ENCODE data around the gene IRF3. TPM values are rescaled to one million over a fixed set of nuclear protein-coding genes. Genes with fewer than 3 reads are reported as not detected.

The IRF3 gene
- total and polyA plus RNA-seq, 10 of the 15 experiments (the other 5 are each of a cell fraction or from before 2014, with no cell fraction given): 5.5 to 110 (median 63.4) TPM

- WGBS (ENCODE audit: insufficient coverage, insufficient replicate concordance, low lambda C conversion rate, missing lambda C conversion rate): 60% methylated on average over 20 of the region's 20 CpGs
- ATAC-seq (no peak), FAIRE-seq (no peak), DNase-seq (ENCODE audit: low read depth, low spot score) (no peak)
- no peaks in the 10 kb centered on the region for H3K4me1 ChIP-seq (ENCODE audit: control insufficient read depth, insufficient read depth, low read length)
- H3K79me2 ChIP-seq (ENCODE audit: control insufficient read depth, insufficient read depth, low read length): no peaks in the 10 kb centered on the region
- TF ChIP-seq YY1 (IDR thresholded peaks at IDR 0.05; ENCODE audit: low read depth, low read length): peak; percentile 23; the same call in 1 of the 2 replicates
- TF ChIP-seq WRNIP1 (IDR thresholded peaks at IDR 0.05; ENCODE audit: borderline replicate concordance, low read depth, low read length): no peak
- TF ChIP-seq HDAC2 (IDR thresholded peaks at IDR 0.05): no peak
- ChIA-PET RAD21 (ENCODE audit: unreplicated experiment) (no interaction called here), CTCF (no interaction called here), POLR2A (no interaction called here), SMC1A (ENCODE audit: uncharacterized antibody, unreplicated experiment) (no interaction called here)
- BruUV-seq (replicated peaks): no TSS peak
- H2AFZ ChIP-seq (ENCODE audit: control insufficient read depth, low read depth, low read length): no peak overlapping the region
- intact Hi-C loops (cut with micrococcal nuclease; ENCODE audit: unreplicated experiment): no loop called here
- H3K9me3 ChIP-seq (replicated peaks; ENCODE audit: control insufficient read depth, insufficient read depth, low read length): no peaks in the 10 kb centered on the region
- no peaks in the 10 kb centered on the region for H4K20me1 ChIP-seq (ENCODE audit: control insufficient read depth, insufficient read depth)
- H3K27ac ChIP-seq (ENCODE audit: control insufficient read depth, insufficient read depth): no peak overlapping the region
- in situ Hi-C loops (cut with MboI): no loop called here
- no peaks in the 10 kb centered on the region for H3K27me3 ChIP-seq (replicated peaks in 1 of 2; ENCODE audit: control insufficient read depth in 2 of 2, insufficient read depth in 2 of 2, low read length in 1 of 2)
- H3K4me2 ChIP-seq (ENCODE audit: control insufficient read depth, insufficient read depth): no peak overlapping the region
- H3K4me3 ChIP-seq: no peak overlapping the region
- H3K9ac ChIP-seq (ENCODE audit: control insufficient read depth, insufficient read depth, low read length): no peak overlapping the region
- H3K36me3 ChIP-seq (ENCODE audit: control insufficient read depth in 2 of 2, insufficient read depth in 2 of 2, low read length in 1 of 2): no peaks in the 10 kb centered on the region
These were observed 44.8 kb upstream of the IRF3 start for GRCh38 chr19:49710372-49710951.

- H3K4me1 ChIP-seq (ENCODE audit: control insufficient read depth, insufficient read depth, low read length): no peaks in the 10 kb centered on the region
- ChIA-PET POLR2A (no interaction called here), SMC1A (ENCODE audit: uncharacterized antibody, unreplicated experiment) (no interaction called here), CTCF (no interaction called here), RAD21 (ENCODE audit: unreplicated experiment) (no interaction called here)
- H2AFZ ChIP-seq (ENCODE audit: control insufficient read depth, low read depth, low read length): no peak overlapping the region
- no peak for FAIRE-seq
- H3K27me3 ChIP-seq (replicated peaks in 1 of 2; ENCODE audit: control insufficient read depth in 2 of 2, insufficient read depth in 2 of 2, low read length in 1 of 2): no peaks in the 10 kb centered on the region
- 54% methylated on average over 16 of the region's 16 CpGs for WGBS (ENCODE audit: insufficient coverage, insufficient replicate concordance, low lambda C conversion rate, missing lambda C conversion rate)
- in situ Hi-C loops (cut with MboI): no loop called here
- no peak overlapping the region for H3K9ac ChIP-seq (ENCODE audit: control insufficient read depth, insufficient read depth, low read length)
- no peaks in the 10 kb centered on the region for H3K79me2 ChIP-seq (ENCODE audit: control insufficient read depth, insufficient read depth, low read length)
- no peaks in the 10 kb centered on the region for H4K20me1 ChIP-seq (ENCODE audit: control insufficient read depth, insufficient read depth)
- H3K27ac ChIP-seq (ENCODE audit: control insufficient read depth, insufficient read depth): no peak overlapping the region
- no peaks in the 10 kb centered on the region for H3K9me3 ChIP-seq (replicated peaks; ENCODE audit: control insufficient read depth, insufficient read depth, low read length)
- intact Hi-C loops (cut with micrococcal nuclease; ENCODE audit: unreplicated experiment): no loop called here
- no peak overlapping the region for H3K4me2 ChIP-seq (ENCODE audit: control insufficient read depth, insufficient read depth)
- no TSS peak for BruUV-seq (replicated peaks)
- ATAC-seq: no peak
- H3K4me3 ChIP-seq: no peak overlapping the region
- TF ChIP-seq NR2C1 (IDR thresholded peaks at IDR 0.05) (0 out of 2 replicates have a peak, but pooled peaks have one; percentile 14), PBX3 (IDR thresholded peaks at IDR 0.05; ENCODE audit: insufficient replicate concordance, low read depth, low read length) (no peak)
- no peak for DNase-seq (ENCODE audit: low read depth, low spot score)
- H3K36me3 ChIP-seq (ENCODE audit: control insufficient read depth in 2 of 2, insufficient read depth in 2 of 2, low read length in 1 of 2): no peaks in the 10 kb centered on the region
These were observed 40.3 kb upstream of the IRF3 start for GRCh38 chr19:49705919-49706318.
